SH-SY5Y (cell line): ENCODE measurements around the gene HOOK2.

Experiments
- GATA2 ChIP-seq: IDR thresholded peaks from 2 replicates; pipeline ENCODE4 v1.6.1; 2011; ENCODE audit warnings: mild to moderate bottlenecking, low read depth, low read length
- GATA3 ChIP-seq: IDR thresholded peaks from 2 replicates; pipeline ENCODE4 v1.6.1; 2011; ENCODE audit warnings: low read depth, mild to moderate bottlenecking, low read length, moderate library complexity

GRCh38 chr19:12731337-12731736, 44.0 kb downstream of the HOOK2 start:
- TF ChIP-seq GATA2 (no peak), GATA3 (no peak)
